ENCODE data around the gene ITPR1. TPM values are rescaled to one million over a fixed set of nuclear protein-coding genes. Genes with fewer than 3 reads are reported as not detected.

Gene ITPR1
- total and polyA plus RNA-seq, 2 of the 4 experiments (the other 2 are of a cell fraction) = 1.8 to 5.7 TPM

DNA sequence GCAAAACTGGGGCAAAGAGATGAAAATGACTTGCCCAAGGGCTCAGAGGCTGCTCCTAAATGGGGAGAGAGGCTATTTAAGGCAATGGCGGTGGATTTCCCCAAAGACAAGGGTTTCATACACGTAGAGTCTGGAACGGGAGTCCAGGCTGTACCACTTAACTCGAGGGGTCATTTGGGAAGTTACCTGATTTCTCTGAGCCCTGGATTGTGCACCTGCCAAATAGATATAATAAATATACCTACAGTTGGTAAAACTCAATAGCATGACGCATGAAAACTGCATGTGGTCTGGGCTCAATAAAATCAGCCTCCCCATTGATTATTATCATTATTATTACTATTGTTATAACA, 1.3 kb upstream of the ITPR1 start:
- Histone ChIP-seq H3K14ac (replicated peaks; ENCODE audit: low read depth, low read length) (no peak overlapping the region), H4K5ac (ENCODE audit: low read depth, low read length) (no peak overlapping the region), H4K8ac (ENCODE audit: low read depth in 2 of 2, low read length in 2 of 2) (no peak overlapping the region), H3K9ac (ENCODE audit: low read depth, low read length) (no peak overlapping the region), H3K9me1 (ENCODE audit: insufficient read depth, low read length) (no peaks in the 10 kb centered on the region; the same call in 1 of the 2 replicates), H3K79me1 (ENCODE audit: low read depth in 1 of 2, low read length in 2 of 2) (no peaks in the 10 kb centered on the region), H3K4me1 (ENCODE audit: control insufficient read depth, insufficient read depth, low read length) (no peaks in the 10 kb centered on the region; the same call in 1 of the 2 replicates), H3K27me3 (ENCODE audit: control insufficient read depth, insufficient read depth, low read length) (no peaks in the 10 kb centered on the region), H4K20me1 (ENCODE audit: insufficient read depth, low read length) (no peaks in the 10 kb centered on the region), H2AFZ (replicated peaks; ENCODE audit: low read length, poor library complexity) (no peak overlapping the region), H2AK9ac (replicated peaks; ENCODE audit: low read depth, low read length, poor library complexity) (no peak overlapping the region), H3K4ac (ENCODE audit: low read depth, low read length) (no peak overlapping the region), H2BK20ac (ENCODE audit: low read depth, low read length) (no peak overlapping the region), H3K4me2 (ENCODE audit: low read depth, low read length) (peak overlapping the region; percentile 72), H2BK15ac (ENCODE audit: low read depth, low read length) (no peak overlapping the region), H3K18ac (ENCODE audit: low read depth, low read length) (no peak overlapping the region), H3K27ac (ENCODE audit: insufficient read depth, low read length) (no peak overlapping the region), H2BK5ac (ENCODE audit: low read depth, low read length, poor library complexity, severe bottlenecking) (no peak overlapping the region), H4K91ac (ENCODE audit: insufficient read depth, low read depth, low read length) (no peak overlapping the region), H3K36me3 (ENCODE audit: control insufficient read depth, insufficient read depth, low read length) (no peaks in the 10 kb centered on the region), H3K4me3 (ENCODE audit: insufficient read depth, low read depth, low read length) (peak overlapping the region; percentile 62), H2BK120ac (ENCODE audit: low read depth, low read length) (no peak overlapping the region), H3K23ac (ENCODE audit: low read depth, low read length) (no peak overlapping the region), H2AK5ac (ENCODE audit: low read depth, low read length) (no peak overlapping the region), H3K9me3 (ENCODE audit: control insufficient read depth, insufficient read depth, low read length) (no peaks in the 10 kb centered on the region), H3K56ac (ENCODE audit: extremely low read depth, insufficient read depth, low read length) (no peak overlapping the region)
- dilution Hi-C loops (cut with HindIII; ENCODE audit: low sequenced_read_pairs, unreplicated experiment) (no loop called here), in situ Hi-C loops (cut with MboI; ENCODE audit: low sequenced_read_pairs) (no loop called here), intact Hi-C loops (cut with micrococcal nuclease) (loop anchor here (2.0 to 5.0 kb wide), 2 partner anchors 25 to 185 kb away; partner anchors contain the start of gene SUMF1)
- DNase-seq = no peak
- 50% methylated on average over 1 of the region's 5 CpGs; no CpG with 5 or more reads in 1 of the 2 experiments for WGBS, 2 experiments (ENCODE audit: extremely low coverage in 2 of 2, insufficient read length in 1 of 2)
- POLR2A ChIA-PET (ENCODE audit: unreplicated experiment) = no interaction called here
- TF ChIP-seq MAFK (IDR thresholded peaks at IDR 0.05; ENCODE audit: low read depth, low read length) = no peak
- TF ChIP-seq ELK1 (IDR thresholded peaks at IDR 0.05; ENCODE audit: borderline replicate concordance, low read depth, low read length) = no peak
- TF ChIP-seq POLR2A (IDR thresholded peaks at IDR 0.05; ENCODE audit: low read depth, low read length) = no peak
- TF ChIP-seq CHD1 (IDR thresholded peaks at IDR 0.05; ENCODE audit: low read depth, low read length) = no peak
- TF ChIP-seq BHLHE40 (IDR thresholded peaks at IDR 0.05; ENCODE audit: low read depth, low read length) = no peak
- no peak for TF ChIP-seq MXI1 (IDR thresholded peaks at IDR 0.05; ENCODE audit: borderline replicate concordance, low read depth, low read length)
- TF ChIP-seq SMC3 (IDR thresholded peaks at IDR 0.05; ENCODE audit: low read depth, low read length) = no peak
- TF ChIP-seq FOS (IDR thresholded peaks at IDR 0.05; ENCODE audit: low read depth, low read length) = no peak
- TF ChIP-seq RAD21 (IDR thresholded peaks at IDR 0.05; ENCODE audit: low read length) = no peak
- TF ChIP-seq, protein P1, sequence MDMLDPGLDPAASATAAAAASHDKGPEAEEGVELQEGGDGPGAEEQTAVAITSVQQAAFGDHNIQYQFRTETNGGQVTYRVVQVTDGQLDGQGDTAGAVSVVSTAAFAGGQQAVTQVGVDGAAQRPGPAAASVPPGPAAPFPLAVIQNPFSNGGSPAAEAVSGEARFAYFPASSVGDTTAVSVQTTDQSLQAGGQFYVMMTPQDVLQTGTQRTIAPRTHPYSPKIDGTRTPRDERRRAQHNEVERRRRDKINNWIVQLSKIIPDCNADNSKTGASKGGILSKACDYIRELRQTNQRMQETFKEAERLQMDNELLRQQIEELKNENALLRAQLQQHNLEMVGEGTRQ (IDR thresholded peaks at IDR 0.05; ENCODE audit: low read depth, low read length) = no peak
- no peak for TF ChIP-seq NFE2L2 (IDR thresholded peaks at IDR 0.05; ENCODE audit: low read depth, low read length)
- TF ChIP-seq CEBPB (IDR thresholded peaks at IDR 0.05; ENCODE audit: low read depth, low read length) = no peak
- no peak for TF ChIP-seq MAZ (IDR thresholded peaks at IDR 0.05; ENCODE audit: borderline replicate concordance, low read depth, low read length)
- no peak for TF ChIP-seq RFX5 (IDR thresholded peaks at IDR 0.05; ENCODE audit: low read depth, low read length)
- no TSS peak for BruUV-seq (replicated peaks)
- no peak for ATAC-seq (ENCODE audit: low read depth)
- CTCF ChIA-PET = interaction anchor here (0.7 kb wide), 1 partner anchor 141 kb away, joined by 3 read pairs; no protein-coding TSS in a partner anchor
